Psoas muscle (tissue), 8 donors: ENCODE data around the gene SNX8. TPM values are rescaled to one million over a fixed set of nuclear protein-coding genes. Genes with fewer than 3 reads are reported as not detected.
"Not testable (repeated sequence)": the region's sequence is repeated elsewhere in the genome, so short reads cannot be mapped to it uniquely, and the experiment has no call there.

Experiments
- ATAC-seq, 4 donors: fragments of 200-7000 bp; cut with Tn5 transposase; one replicate each; pipeline ENCODE4 v1.9.1; 2020; ENCODE audit warnings: moderate library complexity in 3 of 4, mild to moderate bottlenecking in 2 of 4
- DNase-seq, 2 donors: peaks; one replicate each; pipeline ENCODE4 v3.0.0-alpha.2; 2020
- H3K27ac ChIP-seq: fragments of 200-600 bp; one replicate; pipeline ENCODE4 v1.8.0; 2022
- H3K27me3 ChIP-seq, 3 donors: fragments of 200-600 bp in 1 of 3; one replicate each; pipeline versions ENCODE4 v1.6.1 to v1.8.0; 2013 to 2022; ENCODE audit warnings: low read length in 2 of 3, mild to moderate bottlenecking in 2 of 3, moderate library complexity in 1 of 3; ENCODE audit not compliant: insufficient read depth in 3 of 3
- H3K36me3 ChIP-seq, 2 donors: fragments of 200-600 bp in 1 of 2; one replicate each; pipeline versions ENCODE4 v1.6.1 to v1.8.0; 2013 to 2022; ENCODE audit warnings: low read depth in 1 of 2, mild to moderate bottlenecking in 1 of 2, moderate library complexity in 1 of 2; ENCODE audit not compliant: insufficient read depth in 1 of 2
- H3K4me1 ChIP-seq: fragments of 200-600 bp; one replicate; pipeline ENCODE4 v1.8.0; 2022
- H3K4me3 ChIP-seq: fragments of 200-600 bp; one replicate; pipeline ENCODE4 v1.8.0; 2022; ENCODE audit warnings: mild to moderate bottlenecking
- H3K9me3 ChIP-seq: fragments of 200-600 bp; one replicate; pipeline ENCODE4 v1.8.0; 2022
- WGBS, 3 donors: extraction: QIAGEN DNeasy Blood & Tissue Kit; methylation state at CpG; one replicate each; pipeline versions ENCODE4 v1.1.6 to v1.1.7; 2013; 5-methylcytosine and 5-hydroxymethylcytosine counted together
- intact Hi-C, 2 donors: fragments of 100-400 bp; cut with DNase I; formaldehyde crosslinking; loops; one replicate each; pipeline versions ENCODE4 v1.11.0 to v1.14.2; 2022
- polyA plus RNA-seq, 3 donors: library from polyadenylated mRNA; stranded (reverse); fragments of 200-250 nt; gene quantifications; one replicate each; pipeline ENCODE4 v1.2.3, GENCODE V29; 2013
- total RNA-seq, 4 donors: library from RNA; stranded (reverse); fragmentation: NEBNext Ultra II Directional in 2 of 4; extraction: Animal tissue kit (Norgen Biotek cat#: 25700) in 2 of 4; gene quantifications; one replicate each; pipeline versions ENCODE4 v1.2.1 to v1.2.4, GENCODE V29; 2021 to 2023
- TF ChIP-seq, protein P1 (sequence below): fragments of 200-600 bp; IDR thresholded peaks from one replicate; pipeline ENCODE4 v1.8.0; 2022; ENCODE audit warnings: antibody characterized with exemption
- donor health status: healthy with polysubstance abuse.
- donor health status: DM: no; HTN: no; CAD: no; lungs with moderate emphysema.
- donor health status: Bipolar disorder and iron deficiency.
- donor health status: healthy.
- donor health status: DM: yes; HTN: yes; CAD: no.
- donor health status: DM: no; HTN: no; CAD: no.
- donor health status: DM: no; HTN: no; CAD: no.
- donor health status: DM: yes; HTN: yes; CAD: no.

SNX8 gene
- total and polyA plus RNA-seq, 7 donors = 8.4 to 25.1 (median 14.3) TPM

- H3K4me1 ChIP-seq = no peaks in the 10 kb centered on the region
- DNase-seq (no peak), ATAC-seq (no peak)
- H3K27ac ChIP-seq = no peak overlapping the region
- H3K9me3 ChIP-seq = no peaks in the 10 kb centered on the region
- intact Hi-C loops = no loop called here
- peaks cover 0 to 28% of the 10 kb centered on the region in 2 donors for H3K36me3 ChIP-seq
- H3K27me3 ChIP-seq = no peaks in the 10 kb centered on the region
- no peak overlapping the region for H3K4me3 ChIP-seq
- TF ChIP-seq, protein P1, sequence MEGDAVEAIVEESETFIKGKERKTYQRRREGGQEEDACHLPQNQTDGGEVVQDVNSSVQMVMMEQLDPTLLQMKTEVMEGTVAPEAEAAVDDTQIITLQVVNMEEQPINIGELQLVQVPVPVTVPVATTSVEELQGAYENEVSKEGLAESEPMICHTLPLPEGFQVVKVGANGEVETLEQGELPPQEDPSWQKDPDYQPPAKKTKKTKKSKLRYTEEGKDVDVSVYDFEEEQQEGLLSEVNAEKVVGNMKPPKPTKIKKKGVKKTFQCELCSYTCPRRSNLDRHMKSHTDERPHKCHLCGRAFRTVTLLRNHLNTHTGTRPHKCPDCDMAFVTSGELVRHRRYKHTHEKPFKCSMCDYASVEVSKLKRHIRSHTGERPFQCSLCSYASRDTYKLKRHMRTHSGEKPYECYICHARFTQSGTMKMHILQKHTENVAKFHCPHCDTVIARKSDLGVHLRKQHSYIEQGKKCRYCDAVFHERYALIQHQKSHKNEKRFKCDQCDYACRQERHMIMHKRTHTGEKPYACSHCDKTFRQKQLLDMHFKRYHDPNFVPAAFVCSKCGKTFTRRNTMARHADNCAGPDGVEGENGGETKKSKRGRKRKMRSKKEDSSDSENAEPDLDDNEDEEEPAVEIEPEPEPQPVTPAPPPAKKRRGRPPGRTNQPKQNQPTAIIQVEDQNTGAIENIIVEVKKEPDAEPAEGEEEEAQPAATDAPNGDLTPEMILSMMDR = no peak
- 74 to 81% (median 78%) methylated on average over 10 of the region's 10 CpGs for WGBS, 3 donors
These were observed 44.2 kb downstream of the SNX8 start for GRCh38 chr7:2269991-2270460.

- H3K4me3 ChIP-seq, H3K4me1 ChIP-seq, H3K27ac ChIP-seq, DNase-seq, ATAC-seq, H3K27me3 ChIP-seq, H3K9me3 ChIP-seq, intact Hi-C loops: not testable (repeated sequence)
- peaks cover 0 to 21% of the 10 kb centered on the region in 2 donors for H3K36me3 ChIP-seq
- WGBS, 3 donors = 61 to 79% (median 71%) methylated on average over 11 to 13 of the region's 18 CpGs
These were observed 44.9 kb downstream of the SNX8 start for GRCh38 chr7:2269089-2269990.

DNA sequence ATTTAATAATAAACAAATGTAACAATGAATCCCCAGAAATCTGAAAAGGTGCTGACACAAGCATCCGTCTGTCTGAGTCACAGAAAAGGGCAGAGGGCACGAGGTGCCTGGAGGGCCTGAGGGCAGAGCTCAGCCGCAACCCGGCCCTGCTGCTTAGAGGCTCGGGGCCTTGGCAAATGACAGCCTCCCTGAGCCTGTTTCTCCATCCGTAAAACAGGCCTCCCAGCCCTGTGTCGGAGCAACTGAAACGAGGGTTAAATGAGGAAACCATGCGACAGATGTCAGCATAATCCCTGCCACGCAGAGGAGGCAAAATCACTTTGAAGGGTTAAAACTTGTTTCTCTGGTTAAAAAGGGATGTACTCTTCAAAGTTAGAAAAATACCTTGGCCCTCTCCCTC, 47.3 kb downstream of the SNX8 start:
- ATAC-seq (no peak), DNase-seq (no peak)
- WGBS, 3 donors = 70 to 82% (median 74%) methylated on average over 10 of the region's 10 CpGs

GRCh38 chr7:2264158-2264557, 50.1 kb downstream of the SNX8 start:
- ATAC-seq (no peak), DNase-seq (no peak)
- H3K27ac ChIP-seq = no peak overlapping the region
- WGBS, 3 donors = 95 to 98% (median 97%) methylated on average over 23 of the region's 23 CpGs
- H3K36me3 ChIP-seq = peaks cover 0 to 6% of the 10 kb centered on the region in 2 donors
- H3K4me3 ChIP-seq = no peak overlapping the region
- no peaks in the 10 kb centered on the region for H3K4me1 ChIP-seq
- intact Hi-C loops = no loop called here
- TF ChIP-seq, protein P1 = no peak
- H3K27me3 ChIP-seq = no peaks in the 10 kb centered on the region
- no peaks in the 10 kb centered on the region for H3K9me3 ChIP-seq

More for the DNA sequence above, 47.3 kb downstream of the SNX8 start:
- Histone ChIP-seq H3K9me3 (no peaks in the 10 kb centered on the region), H3K27ac (no peak overlapping the region), H3K36me3 (peaks cover 0 to 20% of the 10 kb centered on the region in 2 donors), H3K4me3 (no peak overlapping the region), H3K27me3 (no peaks in the 10 kb centered on the region), H3K4me1 (no peaks in the 10 kb centered on the region)
- TF ChIP-seq, protein P1 = no peak
- intact Hi-C loops = no loop called here

DNA sequence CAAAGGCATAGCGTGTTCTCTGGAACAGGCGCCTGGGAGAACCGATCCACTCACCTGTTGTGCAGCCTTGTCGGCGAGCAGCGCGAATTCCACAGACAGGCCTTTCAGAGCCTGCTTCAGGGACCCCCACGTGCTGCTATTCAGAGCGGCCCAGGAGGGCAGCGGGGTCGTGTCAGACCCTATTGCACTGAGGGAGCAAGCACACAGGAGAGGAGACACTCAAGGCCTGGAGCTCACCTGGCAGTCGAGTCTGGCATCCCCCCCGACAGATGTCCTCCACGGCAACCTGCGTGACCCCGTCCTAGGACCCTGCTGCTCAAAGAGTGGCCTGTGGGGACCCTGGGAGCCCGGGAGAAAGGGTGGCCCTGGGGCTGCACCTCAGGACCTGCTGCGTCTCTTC, 51.1 kb downstream of the SNX8 start:
- DNase-seq = no peak
- no peak for ATAC-seq
- 87 to 92% (median 91%) methylated on average over 18 of the region's 18 CpGs for WGBS, 3 donors
- intact Hi-C loops = no loop called here
- TF ChIP-seq, protein P1 = no peak
- H3K27ac ChIP-seq = no peak overlapping the region
- H3K9me3 ChIP-seq = no peaks in the 10 kb centered on the region
- H3K4me1 ChIP-seq = no peaks in the 10 kb centered on the region
- H3K36me3 ChIP-seq = peaks cover 0 to 6% of the 10 kb centered on the region in 2 donors
- no peaks in the 10 kb centered on the region for H3K27me3 ChIP-seq
- H3K4me3 ChIP-seq = no peak overlapping the region
